PFSK-1 (cell line): ENCODE measurements around the gene SEPTIN2.

Experiments used
- FOXP2 ChIP-seq: optimal IDR thresholded peaks from 2 replicates; pipeline ENCODE3; 2011; ENCODE audit warnings: borderline replicate concordance, control low read depth, inconsistent platforms; ENCODE audit not compliant: insufficient read depth; ENCODE audit errors: extremely low read length, extremely low read depth
- POLR2AphosphoS5 ChIP-seq: IDR thresholded peaks from 2 replicates; pipeline ENCODE4 v1.6.1; 2012; ENCODE audit warnings: low read depth, mild to moderate bottlenecking, control low read depth, low read length, moderate library complexity
- SIN3A ChIP-seq: IDR thresholded peaks from 2 replicates; pipeline ENCODE4 v1.6.1; 2012; ENCODE audit warnings: mild to moderate bottlenecking, low read length, moderate library complexity, borderline replicate concordance; ENCODE audit not compliant: insufficient read depth
- TAF1 ChIP-seq: IDR thresholded peaks from 2 replicates; pipeline ENCODE4 v1.6.1; 2012; ENCODE audit warnings: low read length, control low read depth, borderline replicate concordance; ENCODE audit not compliant: insufficient read depth
- TF ChIP-seq, protein P1 (sequence below), 2 experiments: IDR thresholded peaks; 2 replicates each; pipeline versions ENCODE4 v1.6.1 to v1.8.0; 2011 to 2012; ENCODE audit warnings: low read depth in 2 of 2, low read length in 2 of 2, control low read depth in 1 of 2, inconsistent platforms in 1 of 2, mild to moderate bottlenecking in 1 of 2, moderate library complexity in 1 of 2; ENCODE audit not compliant: insufficient read depth in 1 of 2

The SEPTIN2 gene

DNA sequence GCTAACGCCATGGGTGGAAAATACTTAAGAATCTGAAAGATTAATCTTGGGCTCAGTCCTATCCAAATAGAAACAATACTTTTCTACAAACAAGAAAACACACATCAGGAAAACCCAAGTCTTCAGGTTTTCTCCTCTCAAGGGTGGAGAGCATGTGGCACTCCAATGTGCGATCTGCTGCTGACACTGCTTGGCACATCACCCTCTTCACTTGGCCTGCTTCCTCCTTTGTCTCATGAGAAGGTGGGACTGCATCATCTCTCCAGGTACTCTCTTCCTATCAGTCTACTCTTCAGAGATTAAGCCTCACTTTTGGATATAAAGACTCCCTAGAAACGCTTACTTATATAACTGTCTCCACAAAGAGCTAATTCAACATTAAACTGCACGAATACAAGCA is 26.7 kb upstream of the SEPTIN2 start:
- no peak for TF ChIP-seq POLR2AphosphoS5
- no peak for TF ChIP-seq TAF1
- no peak for TF ChIP-seq FOXP2
- TF ChIP-seq SIN3A, result no peak
- TF ChIP-seq, protein P1, sequence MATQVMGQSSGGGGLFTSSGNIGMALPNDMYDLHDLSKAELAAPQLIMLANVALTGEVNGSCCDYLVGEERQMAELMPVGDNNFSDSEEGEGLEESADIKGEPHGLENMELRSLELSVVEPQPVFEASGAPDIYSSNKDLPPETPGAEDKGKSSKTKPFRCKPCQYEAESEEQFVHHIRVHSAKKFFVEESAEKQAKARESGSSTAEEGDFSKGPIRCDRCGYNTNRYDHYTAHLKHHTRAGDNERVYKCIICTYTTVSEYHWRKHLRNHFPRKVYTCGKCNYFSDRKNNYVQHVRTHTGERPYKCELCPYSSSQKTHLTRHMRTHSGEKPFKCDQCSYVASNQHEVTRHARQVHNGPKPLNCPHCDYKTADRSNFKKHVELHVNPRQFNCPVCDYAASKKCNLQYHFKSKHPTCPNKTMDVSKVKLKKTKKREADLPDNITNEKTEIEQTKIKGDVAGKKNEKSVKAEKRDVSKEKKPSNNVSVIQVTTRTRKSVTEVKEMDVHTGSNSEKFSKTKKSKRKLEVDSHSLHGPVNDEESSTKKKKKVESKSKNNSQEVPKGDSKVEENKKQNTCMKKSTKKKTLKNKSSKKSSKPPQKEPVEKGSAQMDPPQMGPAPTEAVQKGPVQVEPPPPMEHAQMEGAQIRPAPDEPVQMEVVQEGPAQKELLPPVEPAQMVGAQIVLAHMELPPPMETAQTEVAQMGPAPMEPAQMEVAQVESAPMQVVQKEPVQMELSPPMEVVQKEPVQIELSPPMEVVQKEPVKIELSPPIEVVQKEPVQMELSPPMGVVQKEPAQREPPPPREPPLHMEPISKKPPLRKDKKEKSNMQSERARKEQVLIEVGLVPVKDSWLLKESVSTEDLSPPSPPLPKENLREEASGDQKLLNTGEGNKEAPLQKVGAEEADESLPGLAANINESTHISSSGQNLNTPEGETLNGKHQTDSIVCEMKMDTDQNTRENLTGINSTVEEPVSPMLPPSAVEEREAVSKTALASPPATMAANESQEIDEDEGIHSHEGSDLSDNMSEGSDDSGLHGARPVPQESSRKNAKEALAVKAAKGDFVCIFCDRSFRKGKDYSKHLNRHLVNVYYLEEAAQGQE (IDR thresholded peaks at IDR 0.05; ENCODE audit: insufficient read depth in 1 of 2, low read depth in 2 of 2, low read length in 2 of 2), result no peak

DNA sequence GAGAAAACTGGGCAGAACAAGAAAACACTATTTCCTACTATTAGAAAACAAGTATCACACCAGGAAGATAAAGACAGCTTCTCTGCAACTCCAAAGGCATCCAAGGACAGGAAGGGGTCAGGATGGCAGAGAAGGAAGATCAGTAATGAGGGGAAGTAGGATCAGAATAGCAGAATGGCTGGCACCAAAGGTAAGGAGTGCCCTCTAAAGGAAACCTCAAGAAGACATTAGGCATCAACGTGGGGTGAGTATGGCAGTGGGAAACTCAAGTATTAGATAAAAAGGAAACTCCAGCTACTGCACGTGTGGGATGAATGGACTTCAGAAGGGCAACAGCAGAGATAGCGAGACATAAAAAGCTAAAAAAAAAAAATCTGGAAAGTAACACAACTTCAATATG is 26.1 kb upstream of the SEPTIN2 start:
- no peak for TF ChIP-seq FOXP2
- TF ChIP-seq POLR2AphosphoS5, result no peak
- no peak for TF ChIP-seq TAF1
- no peak for TF ChIP-seq SIN3A
- TF ChIP-seq, protein P1 (IDR thresholded peaks at IDR 0.05; ENCODE audit: insufficient read depth in 1 of 2, low read depth in 2 of 2, low read length in 2 of 2), result no peak

DNA sequence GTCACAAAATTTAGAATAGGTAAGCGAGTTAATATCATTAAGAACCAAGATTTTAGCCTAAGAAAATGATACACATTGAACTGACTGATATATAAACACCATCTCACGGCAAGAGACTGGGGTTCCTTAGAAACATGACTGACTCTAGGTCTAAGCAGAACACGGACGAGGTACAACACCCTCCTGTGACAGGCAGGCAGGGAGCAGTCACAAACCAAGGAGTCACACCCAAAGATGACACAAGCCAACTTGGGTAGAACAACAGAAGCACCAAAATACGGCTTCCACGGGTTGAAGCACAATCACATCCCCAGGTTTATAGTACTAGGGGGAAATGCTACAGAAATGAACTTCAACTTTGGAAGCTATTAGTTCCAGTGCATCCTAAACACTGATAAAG is 24.6 kb upstream of the SEPTIN2 start:
- no peak for TF ChIP-seq FOXP2

DNA sequence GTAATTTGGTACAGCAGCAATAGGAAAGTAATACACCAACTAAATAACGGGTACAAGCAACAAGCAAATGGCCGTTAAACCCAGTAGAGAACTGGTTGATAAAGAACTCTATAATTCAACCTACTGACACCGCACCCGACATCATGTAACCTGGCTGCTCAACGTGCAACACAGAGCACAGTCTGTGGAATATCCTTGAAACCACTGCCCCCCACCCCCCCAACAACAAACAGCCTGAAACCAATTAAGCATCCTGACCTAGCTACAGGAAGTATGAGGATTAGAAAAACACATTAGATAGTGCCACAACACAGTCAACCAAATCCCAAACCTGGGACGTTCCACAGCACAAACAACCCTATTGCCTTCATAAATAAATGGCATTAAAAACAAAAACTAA is 23.7 kb upstream of the SEPTIN2 start:
- TF ChIP-seq, protein P1 (IDR thresholded peaks at IDR 0.05; ENCODE audit: insufficient read depth in 1 of 2, low read depth in 2 of 2, low read length in 2 of 2), result no peak
- TF ChIP-seq FOXP2 (no peak), TAF1 (no peak), POLR2AphosphoS5 (no peak), SIN3A (no peak)

DNA sequence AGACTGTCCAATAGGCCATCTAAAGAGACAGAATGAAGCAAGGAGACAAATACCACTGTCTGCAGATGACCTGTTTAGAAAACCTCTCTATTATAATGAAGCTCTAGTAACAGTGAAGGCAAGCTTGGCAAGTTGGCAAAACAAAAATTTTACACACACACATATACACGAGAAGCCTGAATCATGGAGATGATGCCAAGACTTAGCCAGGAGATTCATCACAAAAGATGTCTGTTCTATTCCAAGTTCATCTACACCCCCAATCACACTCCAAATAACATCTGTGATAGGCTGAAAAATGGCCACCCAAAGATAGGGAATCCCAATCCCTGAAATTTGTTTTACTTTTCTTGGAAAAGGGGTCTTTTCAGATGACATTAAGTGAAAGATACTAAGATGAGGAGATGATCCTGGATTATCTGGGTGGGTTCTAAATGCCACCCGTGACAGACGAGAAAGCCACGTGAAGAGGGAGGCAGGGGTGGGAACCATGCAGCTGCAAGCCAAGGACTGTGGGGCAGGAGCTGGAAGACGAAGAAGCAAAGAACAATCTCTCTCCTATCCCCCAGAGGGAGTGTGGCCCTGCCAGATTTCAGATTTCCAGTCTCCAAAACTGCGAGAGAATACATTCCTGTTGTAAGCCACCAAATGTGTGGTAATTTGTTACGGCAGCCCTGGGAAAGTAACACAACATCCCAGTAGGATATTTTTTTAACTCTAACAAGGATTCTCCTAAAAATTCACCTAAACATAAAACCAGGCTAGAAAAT is 20.2 kb upstream of the SEPTIN2 start:
- no peak for TF ChIP-seq TAF1
- no peak for TF ChIP-seq SIN3A
- TF ChIP-seq POLR2AphosphoS5, result no peak
- TF ChIP-seq FOXP2, result no peak
- TF ChIP-seq, protein P1 (IDR thresholded peaks at IDR 0.05; ENCODE audit: insufficient read depth in 1 of 2, low read depth in 2 of 2, low read length in 2 of 2), result no peak
